Measurements from ENCODE around the gene SEC14L6.
"Not testable (repeated sequence)": the region's sequence is repeated elsewhere in the genome, so short reads cannot be mapped to it uniquely, and the experiment has no call there.

SEC14L6 gene

GRCh38 chr22:30559889-30560288, 13.3 kb upstream of the SEC14L6 start:
- no peak for DNase-seq (ENCODE audit: low read depth)
- H3K4me3 ChIP-seq (ENCODE audit: control insufficient read depth, low read depth, low read length): no peak overlapping the region
- no peak for TF ChIP-seq CTCF (conservative IDR thresholded peaks at IDR 0.05; ENCODE audit: control insufficient read depth, insufficient read depth, low read depth, low read length)

GRCh38 chr22:30557243-30557642, 10.7 kb upstream of the SEC14L6 start:
- DNase-seq (ENCODE audit: low read depth): no peak
- no peak overlapping the region for H3K4me3 ChIP-seq (ENCODE audit: control insufficient read depth, low read depth, low read length)
- no peak for TF ChIP-seq CTCF (conservative IDR thresholded peaks at IDR 0.05; ENCODE audit: control insufficient read depth, insufficient read depth, low read depth, low read length)

GRCh38 chr22:30556388-30556787, 9.8 kb upstream of the SEC14L6 start:
- DNase-seq (ENCODE audit: low read depth): no peak
- no peak overlapping the region for H3K4me3 ChIP-seq (ENCODE audit: control insufficient read depth, low read depth, low read length)
- TF ChIP-seq CTCF (conservative IDR thresholded peaks at IDR 0.05; ENCODE audit: control insufficient read depth, insufficient read depth, low read depth, low read length): no peak

GRCh38 chr22:30555282-30556210, 9.0 kb upstream of the SEC14L6 start:
- no peak overlapping the region for H3K4me3 ChIP-seq (ENCODE audit: control insufficient read depth, low read depth, low read length)
- TF ChIP-seq CTCF (conservative IDR thresholded peaks at IDR 0.05; ENCODE audit: control insufficient read depth, insufficient read depth, low read depth, low read length): no peak
- no peak for DNase-seq (ENCODE audit: low read depth)

- no peak for TF ChIP-seq CTCF (conservative IDR thresholded peaks at IDR 0.05; ENCODE audit: control insufficient read depth, insufficient read depth, low read depth, low read length)
- no peak for DNase-seq (ENCODE audit: low read depth)
- H3K4me3 ChIP-seq (ENCODE audit: control insufficient read depth, low read depth, low read length): no peak overlapping the region
Measured at GRCh38 chr22:30553971-30554370, 7.4 kb upstream of the SEC14L6 start.

- no peak overlapping the region for H3K4me3 ChIP-seq (ENCODE audit: control insufficient read depth, low read depth, low read length)
- no peak for DNase-seq (ENCODE audit: low read depth)
- TF ChIP-seq CTCF (conservative IDR thresholded peaks at IDR 0.05; ENCODE audit: control insufficient read depth, insufficient read depth, low read depth, low read length): no peak
Measured at GRCh38 chr22:30552719-30553118, 6.2 kb upstream of the SEC14L6 start.

GRCh38 chr22:30551813-30552212, 5.3 kb upstream of the SEC14L6 start:
- DNase-seq (ENCODE audit: low read depth); H3K4me3 ChIP-seq (ENCODE audit: control insufficient read depth, low read depth, low read length): not testable (repeated sequence)
